SH-SY5Y (cell line): ENCODE data around the gene SLC26A11.

Experiments
- GATA2 ChIP-seq: IDR thresholded peaks from 2 replicates; pipeline ENCODE4 v1.6.1; 2011; ENCODE audit warnings: mild to moderate bottlenecking, low read depth, low read length
- GATA3 ChIP-seq: IDR thresholded peaks from 2 replicates; pipeline ENCODE4 v1.6.1; 2011; ENCODE audit warnings: low read depth, mild to moderate bottlenecking, low read length, moderate library complexity

SLC26A11 gene

DNA sequence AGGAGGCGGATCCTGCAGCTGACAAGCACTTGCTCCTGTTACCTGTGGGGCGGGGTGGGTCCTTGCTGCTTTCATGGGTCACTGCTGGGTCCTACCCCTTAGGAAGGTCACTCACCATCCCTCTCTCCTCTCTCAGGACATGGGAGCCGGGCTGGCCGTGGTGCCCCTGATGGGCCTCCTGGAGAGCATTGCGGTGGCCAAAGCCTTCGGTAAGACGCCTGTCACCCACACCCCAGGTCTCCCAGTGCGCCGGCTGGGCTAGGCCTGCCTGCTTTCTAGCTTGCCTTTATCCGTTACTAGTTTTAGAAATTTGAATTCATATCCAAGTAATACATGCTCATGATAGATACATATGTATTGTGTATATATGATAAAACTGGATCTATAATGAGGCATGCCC is 17.2 kb downstream of the SLC26A11 start:
- TF ChIP-seq GATA2 (no peak), GATA3 (no peak)

DNA sequence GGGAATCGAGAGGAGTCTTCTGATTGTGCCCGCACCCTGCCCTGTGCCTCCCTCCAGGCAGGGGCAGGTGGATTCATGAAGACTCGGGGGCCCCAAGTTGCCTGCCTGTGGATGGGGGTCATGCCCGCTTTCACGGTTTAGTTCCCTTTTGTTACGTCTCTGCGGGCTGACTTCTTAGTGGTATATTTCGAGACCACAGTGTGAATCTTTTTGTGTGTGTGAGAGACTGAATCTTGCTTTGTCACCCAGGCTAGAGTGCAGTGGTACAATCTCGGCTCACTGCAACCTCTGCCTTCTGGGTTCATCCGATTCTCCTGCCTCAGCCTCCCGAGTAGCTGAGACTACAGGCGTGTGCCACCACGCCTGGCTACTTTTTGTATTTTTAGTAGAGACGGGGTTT is 22.3 kb downstream of the SLC26A11 start:
- TF ChIP-seq GATA2 (no peak), GATA3 (no peak)

DNA sequence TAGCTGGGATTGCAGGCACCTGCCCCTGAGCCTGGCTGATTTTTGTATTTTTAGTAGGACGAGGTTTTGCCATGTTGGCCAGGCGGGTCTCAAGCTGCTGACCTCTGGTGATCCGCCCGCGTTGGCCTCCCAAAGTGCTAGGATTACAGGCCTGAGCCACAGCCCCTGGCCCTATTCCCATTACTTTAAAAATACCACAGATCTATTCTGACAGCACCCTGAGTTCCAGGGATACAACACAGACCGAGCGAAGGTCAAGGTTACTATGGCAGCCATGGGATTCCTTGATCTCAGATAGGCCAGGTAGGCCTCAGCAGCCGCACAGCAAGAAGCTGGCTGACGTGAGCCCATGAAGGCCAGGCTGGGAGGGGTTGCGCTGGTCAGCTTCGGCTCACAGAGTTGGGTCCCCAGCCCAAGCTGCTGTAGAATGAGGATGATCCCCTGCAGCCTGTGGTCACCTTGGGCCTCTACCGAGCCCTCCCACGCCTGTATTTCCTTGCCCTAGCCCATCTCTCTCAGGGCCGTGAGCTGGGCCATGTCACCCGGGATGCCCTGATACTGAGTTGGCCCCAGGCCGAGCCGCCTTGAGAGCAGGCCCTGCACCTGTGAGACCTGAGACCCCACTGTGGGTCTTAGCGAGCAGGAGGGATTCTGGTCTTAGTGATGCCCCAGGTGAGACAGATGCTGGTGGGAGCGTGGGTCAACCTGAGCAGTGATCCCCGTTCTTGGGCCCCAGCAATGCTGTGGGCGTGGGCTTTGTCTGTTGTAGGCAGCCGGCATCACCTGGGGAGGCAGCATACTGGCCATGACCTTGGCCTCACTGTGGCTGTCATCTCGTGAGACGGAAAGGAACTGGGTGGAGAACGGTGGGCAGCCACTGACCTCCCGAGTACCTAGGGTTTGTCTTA is 23.6 kb downstream of the SLC26A11 start:
- no peak for TF ChIP-seq GATA3
- no peak for TF ChIP-seq GATA2

DNA sequence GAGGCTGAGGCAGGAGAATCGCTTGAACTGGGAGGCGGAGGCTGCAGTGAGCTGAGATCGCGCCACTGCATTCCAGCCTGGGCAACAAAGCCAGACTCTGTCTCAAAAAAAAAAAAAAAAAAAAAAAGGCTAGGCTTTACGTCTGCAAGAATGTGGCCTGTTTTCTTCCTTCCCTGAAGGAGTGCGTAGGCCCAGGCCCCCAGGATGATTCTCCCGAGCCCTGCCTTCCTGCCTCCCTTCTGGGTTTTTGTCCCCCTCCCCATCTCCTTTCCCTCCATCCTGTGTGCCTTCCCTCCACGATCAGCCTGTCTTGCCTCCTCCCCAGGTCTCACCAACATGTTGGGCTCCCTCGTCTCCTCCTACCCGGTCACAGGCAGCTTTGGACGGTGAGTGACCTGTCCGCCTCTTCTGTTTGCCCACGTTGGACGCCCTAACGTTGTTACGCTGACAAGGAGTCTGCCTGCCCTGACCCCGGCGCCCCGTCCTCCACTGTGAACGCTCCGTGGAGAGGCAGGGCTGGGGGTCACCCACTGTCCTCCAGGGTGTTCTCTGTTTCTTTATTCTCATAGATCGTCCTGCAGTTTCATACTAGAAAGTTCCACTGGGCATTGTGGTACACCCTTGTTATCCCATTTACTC is 24.8 kb downstream of the SLC26A11 start:
- TF ChIP-seq GATA2: no peak

DNA sequence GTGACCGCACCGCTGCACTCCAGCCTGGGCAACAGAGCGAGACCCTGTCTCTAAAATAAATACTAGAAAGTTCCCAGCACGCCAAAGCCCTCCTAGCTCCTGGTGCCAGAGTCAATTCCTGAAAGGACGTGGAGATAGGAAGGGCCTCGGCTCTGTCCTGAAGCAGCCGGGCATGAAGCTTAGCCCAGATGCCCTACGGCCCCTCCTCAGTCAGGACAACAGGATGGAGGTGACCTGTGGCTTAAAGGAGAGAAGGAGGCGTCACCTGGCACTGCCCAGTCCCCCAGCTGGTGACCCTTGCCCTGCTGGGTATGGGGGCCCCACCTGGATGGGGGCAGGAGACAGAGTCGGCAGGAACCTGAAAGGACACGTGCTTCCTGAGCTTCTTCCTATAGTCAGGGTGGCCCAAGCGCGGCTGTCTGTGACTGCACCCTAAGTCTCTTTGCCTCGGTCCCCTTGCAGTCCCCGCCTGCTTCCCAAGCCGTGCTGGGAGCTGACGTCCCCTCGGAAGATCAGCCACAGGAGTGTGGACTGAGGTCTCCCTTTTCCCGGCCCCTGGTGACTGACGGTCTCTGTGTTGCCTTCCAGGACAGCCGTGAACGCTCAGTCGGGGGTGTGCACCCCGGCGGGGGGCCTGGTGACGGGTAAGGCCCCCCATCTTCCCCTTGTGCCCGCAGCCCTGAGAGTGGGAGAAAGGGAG is 25.5 kb downstream of the SLC26A11 start:
- TF ChIP-seq GATA3 (no peak), GATA2 (no peak)

DNA sequence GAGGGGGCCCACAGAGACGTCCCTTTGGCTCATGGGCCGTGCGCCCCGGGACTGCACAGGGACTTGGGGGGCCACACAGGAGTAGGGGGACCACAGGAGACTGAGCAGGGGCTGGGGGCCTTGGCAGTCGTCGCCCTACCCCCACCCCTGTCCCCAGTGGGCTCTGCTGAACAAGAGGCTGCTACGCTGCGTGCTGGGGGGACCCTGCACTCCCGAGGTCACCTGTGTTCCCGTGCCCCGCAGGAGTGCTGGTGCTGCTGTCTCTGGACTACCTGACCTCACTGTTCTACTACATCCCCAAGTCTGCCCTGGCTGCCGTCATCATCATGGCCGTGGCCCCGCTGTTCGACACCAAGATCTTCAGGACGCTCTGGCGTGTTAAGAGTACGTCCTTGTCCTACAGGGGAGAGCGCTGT is 26.0 kb downstream of the SLC26A11 start:
- TF ChIP-seq GATA3 (no peak), GATA2 (no peak)

DNA sequence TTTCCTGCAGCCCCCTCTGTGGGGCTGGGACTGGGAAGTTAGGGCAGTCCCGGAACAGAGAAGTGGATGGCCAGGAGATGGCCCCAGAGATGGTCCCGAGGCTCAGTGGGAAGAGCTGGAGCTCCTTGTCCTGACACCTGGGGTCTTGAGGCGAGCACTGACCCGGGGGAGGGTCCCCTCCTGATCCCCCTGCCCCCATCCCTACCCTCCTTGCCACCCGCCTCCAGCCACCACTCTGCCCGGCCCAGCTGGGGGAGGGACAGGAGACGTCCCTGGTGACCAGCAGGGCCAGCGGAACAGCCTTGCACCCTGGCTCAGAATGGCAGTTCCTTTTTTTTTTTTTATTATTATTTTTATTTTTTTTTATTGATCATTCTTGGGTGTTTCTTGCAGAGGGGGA is 26.5 kb downstream of the SLC26A11 start:
- TF ChIP-seq GATA2: no peak
- no peak for TF ChIP-seq GATA3

DNA sequence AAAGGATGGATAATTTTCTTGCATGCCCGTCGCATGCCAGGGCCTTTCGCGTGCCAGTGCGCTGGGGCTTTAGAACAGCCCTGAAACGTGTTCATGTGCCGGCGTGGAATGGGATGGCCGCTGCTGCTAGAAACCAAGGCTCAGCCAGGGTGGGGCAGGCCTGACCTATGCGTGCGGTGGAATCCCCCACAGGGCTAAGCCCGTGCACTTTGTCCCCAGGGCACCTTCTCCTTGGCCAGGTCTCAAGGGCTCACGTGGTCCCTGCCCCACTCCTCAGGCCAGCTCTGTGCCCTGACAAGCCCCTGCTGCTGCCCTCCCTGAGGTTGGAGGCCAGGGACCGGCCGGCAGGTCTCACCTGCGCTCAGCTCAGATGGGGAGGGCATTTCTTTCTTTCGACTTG is 27.3 kb downstream of the SLC26A11 start:
- TF ChIP-seq GATA2 (no peak), GATA3 (no peak)

DNA sequence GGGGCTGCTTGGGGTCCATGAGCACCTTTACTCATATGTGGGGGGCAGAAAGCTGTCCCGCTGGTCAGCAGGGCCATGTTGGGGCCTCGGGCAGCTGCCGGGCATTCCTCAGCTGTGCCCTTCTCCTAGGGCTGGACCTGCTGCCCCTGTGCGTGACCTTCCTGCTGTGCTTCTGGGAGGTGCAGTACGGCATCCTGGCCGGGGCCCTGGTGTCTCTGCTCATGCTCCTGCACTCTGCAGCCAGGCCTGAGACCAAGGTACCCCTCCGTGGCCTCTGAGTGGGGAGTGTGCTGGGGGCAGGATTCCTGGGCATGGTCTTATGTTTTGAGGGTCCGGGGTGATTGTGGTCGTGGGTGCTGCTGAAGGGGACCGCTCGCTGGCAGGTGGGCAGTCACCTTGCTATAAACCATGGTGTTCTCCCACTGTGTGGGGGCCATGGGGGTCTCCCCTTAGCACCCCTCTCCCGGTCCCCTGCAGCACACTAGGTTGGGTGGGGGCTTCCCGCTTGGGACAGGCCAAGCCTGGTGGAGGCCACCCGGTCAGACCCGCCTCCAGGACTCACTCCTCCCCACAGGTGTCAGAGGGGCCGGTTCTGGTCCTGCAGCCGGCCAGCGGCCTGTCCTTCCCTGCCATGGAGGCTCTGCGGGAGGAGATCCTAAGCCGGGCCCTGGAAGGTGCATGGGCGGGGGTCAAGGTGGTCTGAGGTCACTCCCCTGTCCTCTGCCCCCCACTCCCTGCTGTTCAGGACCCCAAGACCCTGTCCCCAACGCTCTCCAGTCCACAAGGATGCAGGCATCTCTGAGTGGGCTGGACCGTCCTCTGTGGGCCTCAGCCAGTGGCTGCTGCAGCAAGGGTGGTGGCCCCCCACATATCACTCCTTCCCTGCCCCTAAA is 28.0 kb downstream of the SLC26A11 start:
- no peak for TF ChIP-seq GATA3
- no peak for TF ChIP-seq GATA2

DNA sequence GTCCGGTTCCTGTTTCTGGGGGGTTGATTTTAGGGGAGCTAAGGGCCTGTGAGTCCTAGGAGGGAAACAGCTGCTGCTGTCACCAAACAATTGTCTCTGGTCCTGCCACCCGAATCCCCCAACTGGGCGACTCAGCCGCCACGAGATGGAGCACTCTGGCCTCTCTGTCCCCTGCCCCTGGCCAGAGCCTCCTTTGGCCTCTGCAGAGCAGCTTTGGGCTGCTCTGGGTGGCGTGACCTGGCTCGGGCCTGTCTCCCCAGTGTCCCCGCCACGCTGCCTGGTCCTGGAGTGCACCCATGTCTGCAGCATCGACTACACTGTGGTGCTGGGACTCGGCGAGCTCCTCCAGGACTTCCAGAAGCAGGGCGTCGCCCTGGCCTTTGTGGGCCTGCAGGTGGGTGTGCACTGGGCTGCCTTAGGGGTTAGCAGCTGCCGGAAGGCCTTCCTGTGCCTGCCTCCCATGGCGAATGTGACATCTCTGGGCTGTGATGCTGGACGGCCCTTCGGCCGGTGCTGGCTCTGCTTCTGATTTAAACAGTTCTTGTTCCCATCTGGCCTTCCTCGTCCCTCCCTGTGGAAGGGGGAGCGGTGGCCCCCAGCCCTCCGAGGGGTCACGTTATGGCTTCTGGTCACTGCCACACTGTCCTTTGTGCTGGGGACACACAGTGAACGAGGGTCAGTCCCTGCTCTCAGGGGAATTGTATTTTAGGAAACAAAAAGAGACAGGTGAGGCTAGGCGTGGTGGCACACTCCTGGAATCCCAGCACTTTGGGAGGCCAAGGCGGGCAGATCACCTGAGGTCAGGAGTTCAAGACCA is 28.9 kb downstream of the SLC26A11 start:
- TF ChIP-seq GATA2: no peak
- no peak for TF ChIP-seq GATA3

DNA sequence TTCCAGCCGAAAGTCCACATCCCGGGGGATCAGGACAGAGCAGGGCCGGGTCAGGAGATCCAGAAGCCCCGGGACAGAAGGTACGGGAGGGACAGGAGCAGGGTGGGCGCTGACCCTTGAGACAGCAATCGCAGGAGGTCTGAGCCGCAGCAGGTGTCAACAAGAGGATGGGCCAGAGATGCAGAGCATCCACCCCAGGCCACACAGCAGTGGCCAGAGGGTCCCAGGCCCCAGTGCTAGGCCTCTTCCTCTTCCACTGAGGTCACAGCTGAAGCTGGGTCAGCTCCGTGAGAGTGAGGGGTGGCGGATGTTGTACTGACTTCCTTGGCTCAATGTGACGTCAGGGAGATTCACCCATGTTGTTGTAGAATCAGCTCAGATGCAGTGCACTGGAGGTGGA is 31.7 kb downstream of the SLC26A11 start:
- TF ChIP-seq GATA3 (no peak), GATA2 (no peak)

DNA sequence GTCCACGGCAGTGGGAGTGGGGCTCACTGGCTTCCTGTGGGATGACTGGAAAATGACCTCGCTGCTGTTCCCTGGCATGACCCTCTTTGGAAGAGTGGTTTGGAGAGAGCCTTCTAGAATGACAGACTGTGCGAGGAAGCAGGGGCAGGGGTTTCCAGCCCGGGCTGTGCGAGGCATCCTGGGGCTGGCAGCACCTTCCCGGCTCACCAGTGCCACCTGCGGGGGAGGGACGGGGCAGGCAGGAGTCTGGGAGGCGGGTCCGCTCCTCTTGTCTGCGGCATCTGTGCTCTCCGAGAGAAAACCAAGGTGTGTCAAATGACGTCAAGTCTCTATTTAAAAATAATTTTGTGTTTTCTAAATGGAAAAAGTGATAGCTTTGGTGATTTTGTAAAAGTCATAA is 32.6 kb downstream of the SLC26A11 start:
- TF ChIP-seq GATA3 (no peak), GATA2 (no peak)
